SH-SY5Y (cell line): ENCODE data around the gene RASGEF1B.

Experiments used
- GATA2 ChIP-seq: IDR thresholded peaks from 2 replicates; pipeline ENCODE4 v1.6.1; 2011; ENCODE audit warnings: mild to moderate bottlenecking, low read depth, low read length
- GATA3 ChIP-seq: IDR thresholded peaks from 2 replicates; pipeline ENCODE4 v1.6.1; 2011; ENCODE audit warnings: low read depth, mild to moderate bottlenecking, low read length, moderate library complexity

The RASGEF1B gene

DNA sequence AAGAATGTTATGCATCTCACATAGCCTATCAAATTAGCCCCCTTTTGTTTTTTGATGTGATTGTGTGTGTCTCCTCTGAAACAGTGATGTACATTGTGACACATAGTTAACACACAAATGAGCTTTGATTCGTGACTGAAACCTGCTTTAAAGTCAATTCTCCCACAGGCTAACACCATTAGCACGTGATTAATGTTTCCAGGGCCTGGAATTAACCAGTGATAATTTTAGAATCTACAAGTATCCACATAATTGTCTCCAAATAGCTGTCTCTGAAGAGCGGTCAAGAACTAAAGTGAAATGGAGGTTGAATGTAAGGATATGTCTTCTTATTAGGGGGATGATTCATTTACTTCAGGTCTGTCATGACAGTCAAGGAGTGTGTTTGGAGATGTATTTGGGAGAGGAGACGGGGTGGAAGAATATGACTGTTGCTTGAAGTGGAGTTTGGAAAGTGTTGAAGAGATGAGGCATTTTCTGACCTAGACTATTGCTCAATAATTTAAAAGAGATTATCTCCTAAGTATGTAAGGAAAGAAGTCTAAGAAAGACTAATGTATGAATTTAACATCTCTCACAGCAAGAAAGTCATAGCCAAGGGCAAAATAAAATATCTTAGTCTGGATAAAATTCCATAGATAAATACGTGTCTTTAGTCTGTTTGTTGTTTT is 13.7 kb upstream of the RASGEF1B start:
- no peak for TF ChIP-seq GATA3
- no peak for TF ChIP-seq GATA2

GRCh38 chr4:81482326-81482725 is 10.6 kb upstream of the RASGEF1B start:
- TF ChIP-seq GATA2 = no peak
- TF ChIP-seq GATA3 = no peak

DNA sequence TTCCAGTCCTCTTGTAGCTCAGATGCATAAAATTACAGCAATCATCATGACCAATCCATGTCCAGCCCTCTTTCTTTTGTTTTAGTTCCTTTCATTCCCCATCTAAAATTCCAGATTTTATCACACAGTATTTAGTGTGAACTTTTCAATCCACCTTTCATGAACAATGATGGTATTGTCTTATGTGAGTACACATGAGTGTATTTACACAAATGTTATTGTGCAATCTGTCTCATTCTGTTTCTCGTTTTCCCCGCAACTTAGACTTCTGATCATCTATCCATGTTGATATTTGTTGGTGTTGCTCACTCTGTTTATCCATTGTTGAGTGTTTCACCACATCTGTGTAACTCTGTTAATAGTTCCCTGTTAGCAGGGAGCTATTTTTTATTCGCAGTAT is 9.4 kb upstream of the RASGEF1B start:
- TF ChIP-seq GATA3 = no peak
- TF ChIP-seq GATA2 = no peak

GRCh38 chr4:81472281-81473182 is 825 bp upstream of the RASGEF1B start:
- TF ChIP-seq GATA2 (no peak), GATA3 (no peak)

GRCh38 chr4:81471298-81471587 is 464 bp downstream of the RASGEF1B start:
- TF ChIP-seq GATA3 = no peak

GRCh38 chr4:81470456-81471297 is 1.0 kb downstream of the RASGEF1B start:
- TF ChIP-seq GATA2 (no peak), GATA3 (no peak)

- no peak for TF ChIP-seq GATA2
- TF ChIP-seq GATA3 = no peak
These were observed 1.8 kb downstream of the RASGEF1B start for GRCh38 chr4:81469781-81470455.

- TF ChIP-seq GATA3 (no peak), GATA2 (no peak)
These were observed 3.0 kb downstream of the RASGEF1B start for GRCh38 chr4:81468678-81469077.

GRCh38 chr4:81467672-81467964 is 4.1 kb downstream of the RASGEF1B start:
- TF ChIP-seq GATA3 = no peak
- no peak for TF ChIP-seq GATA2

GRCh38 chr4:81466841-81467671 is 4.7 kb downstream of the RASGEF1B start:
- TF ChIP-seq GATA2 (no peak), GATA3 (no peak)

DNA sequence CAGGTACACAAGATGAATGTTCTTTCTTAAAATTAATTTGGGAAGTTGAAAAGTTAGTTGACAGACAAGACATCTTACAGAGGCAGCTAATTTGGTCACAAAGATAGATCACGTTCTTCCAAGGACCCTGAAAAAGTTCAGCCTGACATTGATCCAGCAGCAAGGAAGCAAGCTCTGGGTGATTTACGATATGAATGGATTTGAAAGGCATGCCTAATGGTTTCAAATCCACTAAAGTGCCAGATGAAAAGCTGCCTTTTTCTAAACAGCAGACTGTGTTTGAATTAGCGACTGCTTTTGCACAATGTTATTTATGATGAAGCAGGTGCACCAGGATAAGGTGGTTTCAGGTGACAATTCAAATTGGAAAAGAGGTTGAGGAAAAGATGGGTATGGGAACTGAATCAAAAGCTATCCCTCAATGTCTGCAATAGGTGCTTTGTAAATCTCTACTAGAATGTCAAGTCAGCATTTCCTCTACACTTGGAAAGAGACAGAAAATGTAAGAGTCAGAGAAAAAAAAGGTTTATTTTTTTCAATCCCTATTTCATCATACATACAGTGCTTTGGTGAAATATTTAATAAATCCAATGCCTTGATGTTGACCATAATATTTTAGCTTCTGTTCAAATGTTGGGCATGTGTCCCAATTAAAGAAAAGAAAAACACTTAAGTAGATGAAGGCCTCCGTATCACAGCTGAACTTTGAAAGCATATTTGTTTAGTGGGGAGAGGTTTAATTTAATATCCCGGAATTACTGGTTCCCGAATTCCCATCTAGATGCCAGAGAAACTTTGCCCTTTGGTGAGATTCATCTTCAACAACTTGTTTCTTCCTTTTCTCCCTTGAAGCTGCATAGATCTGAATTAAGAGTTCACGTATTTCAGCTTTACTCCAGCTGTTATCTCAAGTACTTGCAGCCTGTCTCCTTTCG is 6.0 kb downstream of the RASGEF1B start:
- TF ChIP-seq GATA2 (no peak), GATA3 (no peak)

DNA sequence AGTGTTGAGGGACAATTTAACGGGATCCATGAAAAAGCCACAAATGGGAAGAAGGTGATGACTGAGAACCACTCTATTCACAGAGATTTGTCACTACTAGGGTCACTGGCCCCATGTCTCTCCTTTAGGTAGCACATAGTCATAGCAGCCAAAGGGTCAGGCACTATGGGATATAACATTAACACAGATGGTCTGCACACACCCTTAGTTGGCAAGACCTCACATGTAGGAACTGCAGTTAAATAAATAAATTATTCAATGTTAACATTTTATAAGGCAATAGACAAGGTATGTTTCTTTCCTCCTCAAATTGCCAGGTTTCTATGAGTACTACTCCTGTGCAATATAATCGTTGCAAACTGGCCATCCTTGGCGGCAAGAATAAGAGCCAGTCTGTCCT is 10.9 kb downstream of the RASGEF1B start:
- TF ChIP-seq GATA2 = no peak
- TF ChIP-seq GATA3 = no peak

DNA sequence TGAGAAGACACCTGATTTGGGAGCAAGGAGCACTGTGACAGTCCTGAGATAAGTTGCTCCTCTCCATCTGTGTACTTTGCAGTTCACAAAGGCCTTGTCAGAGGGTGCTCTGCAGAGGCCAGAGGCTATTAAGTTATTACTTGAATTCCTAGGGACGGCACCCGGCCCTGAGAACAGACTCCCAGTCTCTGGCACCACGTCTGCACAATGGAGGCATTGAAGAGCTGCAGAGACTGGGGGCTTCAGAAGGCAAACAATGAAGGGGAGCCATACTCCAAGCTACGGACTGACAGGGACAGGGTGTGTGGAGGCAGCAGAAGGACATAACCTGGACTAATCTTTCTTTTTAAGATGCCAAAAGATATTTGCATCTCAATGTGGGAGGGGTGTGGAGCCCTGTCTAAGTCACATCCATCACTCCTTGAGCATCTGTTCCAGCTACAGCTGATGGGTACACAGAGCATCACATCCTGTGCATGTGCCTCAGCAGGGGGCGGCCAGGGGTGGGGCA is 11.5 kb downstream of the RASGEF1B start:
- TF ChIP-seq GATA2 = no peak
- TF ChIP-seq GATA3 = no peak
